Measurements from ENCODE around the gene ROPN1L. TPM values are rescaled to one million over a fixed set of nuclear protein-coding genes. Genes with fewer than 3 reads are reported as not detected.
A peak's percentile ranks its signal among the peaks of the same experiment; 100 is the strongest.

The ROPN1L gene
- total and polyA plus RNA-seq, 2 of the 8 experiments (the other 6 are each of a cell fraction or from before 2014, with no cell fraction given), result 0.24 to 0.73 TPM

DNA sequence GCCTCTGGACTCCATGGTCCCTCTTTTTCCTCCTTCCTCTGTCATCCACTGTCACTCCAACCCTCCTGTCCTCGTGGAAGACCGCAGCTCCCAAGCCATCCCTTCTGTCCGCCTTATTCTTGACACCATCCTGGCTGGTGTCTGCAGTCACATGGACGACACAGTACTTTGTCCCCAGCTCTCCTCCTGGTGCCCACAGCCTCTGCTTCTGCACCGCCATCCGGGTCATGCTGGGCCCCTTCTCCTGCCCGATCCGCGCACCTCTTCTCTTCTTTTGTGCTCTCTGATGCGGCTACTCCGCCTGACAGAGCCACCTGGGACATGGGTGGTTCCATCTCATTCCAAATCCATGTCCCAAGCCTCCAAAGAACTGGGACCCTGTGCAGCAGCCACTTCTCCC is 22.5 kb downstream of the ROPN1L start:
- no peak for TF ChIP-seq TCF12 (IDR thresholded peaks at IDR 0.05; ENCODE audit: low read depth, low read length)
- no peak for TF ChIP-seq KDM5A (IDR thresholded peaks at IDR 0.05; ENCODE audit: low read length)
- TF ChIP-seq JUND (IDR thresholded peaks at IDR 0.05; ENCODE audit: low read length), result no peak
- TF ChIP-seq, protein P1, sequence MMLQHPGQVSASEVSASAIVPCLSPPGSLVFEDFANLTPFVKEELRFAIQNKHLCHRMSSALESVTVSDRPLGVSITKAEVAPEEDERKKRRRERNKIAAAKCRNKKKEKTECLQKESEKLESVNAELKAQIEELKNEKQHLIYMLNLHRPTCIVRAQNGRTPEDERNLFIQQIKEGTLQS (IDR thresholded peaks at IDR 0.05; ENCODE audit: insufficient read depth, low read depth, low read length), result no peak
- no peak for TF ChIP-seq CBX8 (IDR thresholded peaks at IDR 0.05; ENCODE audit: borderline replicate concordance, low read depth, low read length)
- no peak for TF ChIP-seq SAP30 (IDR thresholded peaks at IDR 0.05; ENCODE audit: insufficient read depth, insufficient replicate concordance, low read length)
- no peak for TF ChIP-seq NANOG (IDR thresholded peaks at IDR 0.05; ENCODE audit: insufficient read depth, low read depth, low read length, poor library complexity, severe bottlenecking)
- no peak for TF ChIP-seq YY1 (IDR thresholded peaks at IDR 0.05; ENCODE audit: low read depth, low read length)
- no peak for TF ChIP-seq SIN3A (conservative IDR thresholded peaks at IDR 0.05 in 1 of 2, IDR thresholded peaks at IDR 0.05 in 1 of 2; ENCODE audit: low read depth in 1 of 2, low read length in 2 of 2)
- TF ChIP-seq EGR1 (IDR thresholded peaks at IDR 0.05; ENCODE audit: borderline replicate concordance, low read depth, low read length), result no peak
- no peak for TF ChIP-seq CHD2 (IDR thresholded peaks at IDR 0.05; ENCODE audit: low read length)
- no peak for TF ChIP-seq BRCA1 (IDR thresholded peaks at IDR 0.05; ENCODE audit: low read depth, low read length)
- Histone ChIP-seq H2BK120ac (replicated peaks; ENCODE audit: low read depth, low read length) (no peak overlapping the region), H2BK15ac (ENCODE audit: low read length) (0 out of 2 replicates have a peak overlapping the region, but pooled peaks have one; percentile 65), H4K20me1 (replicated peaks in 1 of 2; ENCODE audit: control insufficient read depth in 1 of 2, insufficient read depth in 2 of 2, low read length in 2 of 2) (no peaks in the 10 kb centered on the region), H3K9me3 (ENCODE audit: insufficient read depth in 2 of 2, low read depth in 1 of 2, low read length in 1 of 2) (no peaks in the 10 kb centered on the region), H3K4me2 (ENCODE audit: insufficient read depth in 1 of 2, low read depth in 2 of 2, low read length in 2 of 2) (no peak overlapping the region), H3K9ac (replicated peaks in 1 of 4; ENCODE audit: extremely low read depth in 1 of 4, low read depth in 3 of 4, low read length in 3 of 4) (no peak overlapping the region), H3K23me2 (ENCODE audit: low read depth, low read length) (no peaks in the 10 kb centered on the region), H3K23ac (ENCODE audit: insufficient read length) (no peak overlapping the region), H2AK5ac (ENCODE audit: low read depth, low read length) (no peak overlapping the region), H2BK12ac (ENCODE audit: low read depth, low read length) (no peak overlapping the region; the same call in 1 of the 2 replicates), H3K4me1 (replicated peaks in 1 of 4; ENCODE audit: control insufficient read depth in 3 of 4, insufficient read depth in 4 of 4, low read length in 3 of 4) (peaks cover 5 to 13% (median 9%) of the 10 kb centered on the region in 4 experiments), H3K14ac (ENCODE audit: insufficient read length) (no peak overlapping the region), H2BK20ac (ENCODE audit: low read length) (no peak overlapping the region), H2BK5ac (ENCODE audit: low read depth, low read length) (no peak overlapping the region), H3K27ac (ENCODE audit: low read depth, low read length) (no peak overlapping the region), H4K5ac (ENCODE audit: insufficient read length, low read depth, low read length) (no peak overlapping the region), H2AFZ (ENCODE audit: low read length) (no peak overlapping the region), H3K36me3 (ENCODE audit: control insufficient read depth in 2 of 4, insufficient read depth in 4 of 4, low read length in 3 of 4) (no peaks in the 10 kb centered on the region), H3K4ac (replicated peaks; ENCODE audit: insufficient read length, low read depth, low read length) (no peak overlapping the region), H3K79me1 (ENCODE audit: low read depth, low read length) (0 out of 2 replicates have a peak, but pooled peaks cover 2% of the 10 kb centered on the region), H3K27me3 (replicated peaks in 1 of 4; ENCODE audit: control insufficient read depth in 3 of 4, extremely low read depth in 1 of 4, insufficient read depth in 3 of 4, low read length in 3 of 4) (no peaks in the 10 kb centered on the region), H3K79me2 (ENCODE audit: control insufficient read depth in 1 of 2, insufficient read depth in 2 of 2, low read length in 2 of 2) (no peaks in the 10 kb centered on the region), H3K18ac (ENCODE audit: extremely low read depth, low read length) (no peak overlapping the region), H4K91ac (replicated peaks; ENCODE audit: insufficient read length, low read length) (no peak overlapping the region), H4K8ac (ENCODE audit: extremely low read depth, insufficient read depth, low read length) (no peak overlapping the region), H3K4me3 (ENCODE audit: extremely low read depth in 1 of 4, insufficient read depth in 2 of 4, low read depth in 3 of 4, low read length in 4 of 4) (no peak overlapping the region), H3K56ac (replicated peaks; ENCODE audit: insufficient read length, low read depth, low read length) (no peak overlapping the region)
- no peak for DNase-seq (ENCODE audit: low read depth in 1 of 2, low spot score in 2 of 2)
- WGBS, 2 experiments (ENCODE audit: extremely low coverage in 1 of 2, insufficient coverage in 1 of 2, insufficient read length in 1 of 2, insufficient replicate concordance in 2 of 2, low coverage in 1 of 2, low lambda C conversion rate in 2 of 2, missing lambda C conversion rate in 1 of 2), result 90% methylated on average over 11 of the region's 11 CpGs; no CpG with 5 or more reads in 1 of the 2 experiments
- FAIRE-seq, result no peak
- CTCF ChIA-PET (ENCODE audit: partially characterized antibody), result interaction anchor here (0.6 to 1.8 kb wide), 3 partner anchors 11 to 139 kb away, joined by 4 to 8 read pairs (median 5); no protein-coding TSS in a partner anchor
- POLR2A ChIA-PET (ENCODE audit: partially characterized antibody), result no interaction called here

Data from H1 (cell line).